IMR-90 (cell line): ENCODE measurements around the gene MAGEA12.
"Not testable (repeated sequence)": the region's sequence is repeated elsewhere in the genome, so short reads cannot be mapped to it uniquely, and the experiment has no call there.

Source experiments
- CEBPB ChIP-seq: IDR thresholded peaks from 2 replicates; pipeline ENCODE4 v1.6.1; 2012; ENCODE audit warnings: low read depth, low read length, improper control_type of control experiment
- CHD1 ChIP-seq: IDR thresholded peaks from 2 replicates; pipeline ENCODE4 v1.6.1; 2012; ENCODE audit warnings: low read depth, low read length, improper control_type of control experiment
- CTCF ChIP-seq: conservative IDR thresholded peaks from 2 replicates; pipeline ENCODE4 v1.5.1; 2012; ENCODE audit warnings: mild to moderate bottlenecking, low read depth, low read length, improper control_type of control experiment
- FOS ChIP-seq: fragments of 150-350 bp; IDR thresholded peaks from 2 replicates; pipeline ENCODE4 v1.6.1; 2016; ENCODE audit warnings: low read depth, low read length
- MAFK ChIP-seq: IDR thresholded peaks from 2 replicates; pipeline ENCODE4 v1.6.1; 2012; ENCODE audit warnings: low read depth, low read length, improper control_type of control experiment
- MAZ ChIP-seq: IDR thresholded peaks from 2 replicates; pipeline ENCODE4 v1.6.1; 2012; ENCODE audit warnings: low read depth, mild to moderate bottlenecking, low read length, improper control_type of control experiment, moderate library complexity, borderline replicate concordance
- MXI1 ChIP-seq: IDR thresholded peaks from 2 replicates; pipeline ENCODE4 v1.6.1; 2012; ENCODE audit warnings: low read depth, mild to moderate bottlenecking, low read length, moderate library complexity, borderline replicate concordance
- POLR2A ChIP-seq: IDR thresholded peaks from 2 replicates; pipeline ENCODE4 v1.6.1; 2012; ENCODE audit warnings: mild to moderate bottlenecking, low read depth, low read length
- RAD21 ChIP-seq: IDR thresholded peaks from 2 replicates; pipeline ENCODE4 v1.6.1; 2012; ENCODE audit warnings: low read length, improper control_type of control experiment
- RCOR1 ChIP-seq: IDR thresholded peaks from 2 replicates; pipeline ENCODE4 v1.6.1; 2012; ENCODE audit warnings: mild to moderate bottlenecking, low read length, improper control_type of control experiment; ENCODE audit not compliant: insufficient replicate concordance
- RFX5 ChIP-seq: IDR thresholded peaks from 2 replicates; pipeline ENCODE4 v1.8.0; 2012; ENCODE audit warnings: low read depth, mild to moderate bottlenecking, low read length, moderate library complexity
- USF2 ChIP-seq: fragments of 150-350 bp; IDR thresholded peaks from 2 replicates; pipeline ENCODE4 v1.6.1; 2017; ENCODE audit warnings: mild to moderate bottlenecking, antibody characterized with exemption, low read length, low read depth

GRCh38 chrX:152697952-152698931 is 35.3 kb upstream of the MAGEA12 start, which contains the start of gene MAGEA3:
- TF ChIP-seq POLR2A, RAD21, CTCF, MAZ, CHD1, MAFK, MXI1, CEBPB, RFX5, RCOR1, FOS, USF2: not testable (repeated sequence)
